Muscle of arm (tissue), 12 donors: Measurements from ENCODE around the gene TANC1. TPM values are rescaled to one million over a fixed set of nuclear protein-coding genes. Genes with fewer than 3 reads are reported as not detected.
"Not testable (repeated sequence)": the region's sequence is repeated elsewhere in the genome, so short reads cannot be mapped to it uniquely, and the experiment has no call there.

Experiments
- DNase-seq: peaks from one replicate; pipeline ENCODE4 v3.0.0-alpha.2; 2013
- polyA plus RNA-seq, 12 donors: library from polyadenylated mRNA; unstranded; fragments of 120-200 nt; gene quantifications; one replicate each; pipeline ENCODE4 v1.2.1, GENCODE V29; 2013; ENCODE audit not compliant: insufficient read length in 12 of 12

Gene TANC1
- polyA plus RNA-seq, 12 donors, result 17.3 to 35.8 (median 25.8) TPM; not detected in 1

DNA sequence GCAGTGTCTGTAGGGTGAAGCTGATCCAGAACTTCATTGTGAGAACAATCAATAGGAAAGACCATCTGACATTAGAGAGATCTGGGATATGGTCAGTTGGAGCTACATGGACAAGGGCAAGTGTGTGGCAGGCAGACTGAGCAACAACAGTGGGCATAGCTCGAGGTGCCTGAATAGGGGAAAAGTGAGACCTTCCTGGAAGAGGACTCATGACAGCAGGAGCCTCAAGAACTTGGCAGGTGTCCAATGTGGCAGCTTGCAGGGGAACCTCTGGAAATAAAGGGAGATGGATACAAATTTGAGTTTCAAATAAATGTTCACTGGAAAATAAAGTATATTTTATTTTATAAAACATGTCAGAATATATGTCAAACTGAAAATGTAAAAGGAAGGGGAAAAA, 117.9 kb downstream of the TANC1 start:
- no peak for DNase-seq

- DNase-seq, result no peak
These were observed 118.4 kb downstream of the TANC1 start for GRCh38 chr2:159086826-159087225.

DNA sequence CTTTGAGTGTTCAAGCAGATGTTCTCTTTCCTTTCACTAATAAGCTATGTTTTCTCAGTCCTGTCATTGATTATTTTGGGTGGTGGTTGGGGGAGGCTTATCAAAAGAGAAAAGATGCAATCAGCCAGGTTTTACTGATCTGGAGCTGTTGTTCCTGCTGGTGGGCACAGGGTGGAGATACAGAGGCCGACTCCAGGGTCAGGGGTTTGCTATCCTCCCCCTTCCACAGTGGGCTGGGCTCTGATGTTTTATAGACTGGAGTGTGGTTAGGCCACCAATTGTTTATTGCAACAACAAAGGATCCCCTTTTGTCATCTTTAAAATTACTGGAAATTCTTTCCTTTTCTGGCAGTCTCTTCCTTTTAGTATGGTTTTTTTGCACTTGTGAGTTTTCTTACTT, 120.5 kb downstream of the TANC1 start:
- no peak for DNase-seq

DNA sequence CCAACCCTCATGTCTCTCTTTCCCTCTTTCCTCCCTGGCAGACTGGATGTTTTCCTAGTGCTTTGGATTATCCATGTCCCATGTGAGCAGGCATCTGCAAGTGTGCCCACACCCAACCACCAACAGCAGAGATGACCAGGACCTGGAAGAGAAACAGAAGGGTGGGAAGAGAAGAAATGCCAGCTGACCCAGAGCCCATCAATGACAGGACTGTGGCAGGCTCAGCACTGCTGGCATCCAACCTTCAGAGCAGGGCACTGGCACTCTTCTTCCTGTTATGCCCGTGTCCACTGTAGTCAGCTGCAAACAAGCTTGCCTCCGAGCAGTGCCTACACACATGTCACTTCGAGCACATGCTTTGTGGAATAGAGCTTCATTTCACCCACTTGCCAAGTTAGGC, 121.1 kb downstream of the TANC1 start:
- DNase-seq, result no peak

GRCh38 chr2:159090514-159091201, 122.2 kb downstream of the TANC1 start:
- DNase-seq, result no peak

- no peak for DNase-seq
These were observed 122.9 kb downstream of the TANC1 start for GRCh38 chr2:159091381-159091780.

DNA sequence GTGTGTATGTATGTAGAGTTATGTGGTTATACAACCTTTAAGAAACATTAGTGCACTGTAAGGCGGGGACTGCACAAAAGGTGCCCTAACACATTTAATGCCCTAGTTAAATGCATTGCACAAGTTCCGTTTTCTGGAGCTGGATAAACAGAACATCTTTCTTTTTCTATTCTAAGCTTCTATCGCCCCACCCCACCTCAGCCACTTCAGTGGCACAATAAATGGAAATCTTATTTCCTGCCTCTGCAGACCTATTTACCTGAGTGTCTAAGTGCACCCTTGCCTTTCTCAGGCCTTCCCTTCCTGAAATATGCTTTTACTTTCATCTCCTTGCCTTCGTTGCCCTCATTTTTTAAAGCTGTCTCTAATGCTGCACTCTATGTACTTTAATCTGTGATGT, 123.5 kb downstream of the TANC1 start:
- no peak for DNase-seq

GRCh38 chr2:159093497-159093896, 125.1 kb downstream of the TANC1 start:
- DNase-seq, result no peak

- no peak for DNase-seq
These were observed 125.8 kb downstream of the TANC1 start for GRCh38 chr2:159094173-159094737.

GRCh38 chr2:159095813-159096212, 127.4 kb downstream of the TANC1 start:
- DNase-seq, result no peak

DNA sequence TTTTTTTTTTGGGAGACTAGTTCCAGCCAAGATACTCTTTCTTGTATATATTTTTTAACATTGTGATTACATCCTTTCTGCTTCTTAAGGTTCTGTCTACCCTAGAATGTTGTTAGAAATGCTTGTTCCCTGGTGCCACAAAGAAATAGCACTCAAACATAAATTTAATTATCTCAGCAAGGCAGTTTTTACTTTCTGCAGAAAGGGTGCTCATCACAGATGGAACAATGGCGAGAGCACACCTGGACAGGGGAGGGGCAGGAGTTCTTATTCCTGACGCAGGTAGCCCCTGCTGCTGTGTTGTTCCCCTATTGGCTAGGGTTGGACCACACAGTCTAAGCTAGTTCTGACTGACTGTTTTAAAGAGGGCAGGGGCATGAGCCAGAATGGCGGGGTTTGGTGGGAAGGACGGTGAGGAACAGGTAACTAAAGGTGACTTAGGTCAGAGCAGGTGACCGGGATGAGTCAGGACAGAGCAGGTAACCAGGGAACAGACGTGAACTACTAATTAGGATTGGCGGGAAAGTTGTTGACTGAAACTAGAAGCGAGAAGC, 127.9 kb downstream of the TANC1 start:
- not testable (repeated sequence) for DNase-seq

DNA sequence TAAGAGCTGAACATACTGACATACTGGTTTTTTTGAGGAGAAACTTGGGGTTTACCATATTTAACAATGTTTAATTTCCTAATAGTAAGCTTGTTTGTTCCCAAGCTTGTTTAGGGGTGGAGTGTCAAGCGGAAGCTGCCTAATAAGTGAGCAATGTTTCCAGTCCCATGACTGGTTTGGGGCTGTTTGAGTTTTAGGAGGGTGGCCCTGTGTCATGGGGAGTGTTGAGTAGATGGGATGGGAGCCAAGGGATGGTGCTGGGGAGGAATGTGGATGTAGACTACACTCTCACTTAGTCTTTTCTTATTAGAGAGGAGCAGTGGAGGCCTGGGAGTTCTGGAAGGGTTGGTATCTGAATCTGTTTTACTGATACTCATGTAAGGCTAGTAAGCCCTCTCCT, 128.5 kb downstream of the TANC1 start:
- no peak for DNase-seq

- DNase-seq, result no peak
These were observed 129.9 kb downstream of the TANC1 start for GRCh38 chr2:159098361-159098760.

- DNase-seq, result no peak
These were observed 130.5 kb downstream of the TANC1 start for GRCh38 chr2:159098921-159099411.

DNA sequence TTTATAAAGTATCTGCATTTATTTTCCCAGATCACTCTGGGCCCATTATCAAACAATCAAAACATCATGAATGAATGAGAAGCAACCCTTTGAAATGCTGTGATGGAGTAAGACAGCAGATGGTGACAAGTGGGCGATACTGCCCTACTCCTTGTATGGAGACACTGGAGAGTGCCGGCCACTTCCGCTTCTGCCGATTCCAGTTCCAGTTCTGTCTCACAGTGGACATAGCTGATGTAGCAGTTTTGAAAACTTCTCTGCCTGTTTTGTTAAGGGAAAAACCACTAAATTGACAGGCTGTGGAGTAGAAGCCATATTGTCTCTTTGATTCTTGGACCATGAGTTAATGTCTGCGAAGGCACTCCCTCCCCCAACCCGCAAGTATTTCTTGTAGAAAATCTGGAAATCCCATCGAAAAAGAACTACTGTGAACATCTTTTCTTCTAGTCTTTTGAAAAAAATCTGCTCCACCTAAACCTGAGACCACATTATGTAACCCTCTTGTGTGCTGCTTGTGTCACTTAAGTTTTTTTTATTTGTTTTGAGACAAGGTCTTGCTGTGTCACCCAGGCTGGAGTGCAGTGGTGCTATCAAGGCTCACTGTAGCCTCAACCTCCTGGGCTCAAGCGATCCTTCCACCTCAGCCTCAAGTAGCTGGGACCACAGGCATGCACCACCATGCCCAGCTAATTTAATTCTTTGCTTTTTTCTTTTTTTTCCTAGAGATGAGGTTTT, 133.5 kb downstream of the TANC1 start:
- no peak for DNase-seq

- DNase-seq, result no peak
These were observed 135.0 kb downstream of the TANC1 start for GRCh38 chr2:159103411-159103810.

- DNase-seq, result no peak
These were observed 137.7 kb downstream of the TANC1 start for GRCh38 chr2:159106109-159106508.

GRCh38 chr2:159108181-159108893, 139.9 kb downstream of the TANC1 start:
- no peak for DNase-seq

- DNase-seq, result no peak
These were observed 141.1 kb downstream of the TANC1 start for GRCh38 chr2:159109517-159109916.

- no peak for DNase-seq
These were observed 142.3 kb downstream of the TANC1 start for GRCh38 chr2:159110784-159111183.

DNA sequence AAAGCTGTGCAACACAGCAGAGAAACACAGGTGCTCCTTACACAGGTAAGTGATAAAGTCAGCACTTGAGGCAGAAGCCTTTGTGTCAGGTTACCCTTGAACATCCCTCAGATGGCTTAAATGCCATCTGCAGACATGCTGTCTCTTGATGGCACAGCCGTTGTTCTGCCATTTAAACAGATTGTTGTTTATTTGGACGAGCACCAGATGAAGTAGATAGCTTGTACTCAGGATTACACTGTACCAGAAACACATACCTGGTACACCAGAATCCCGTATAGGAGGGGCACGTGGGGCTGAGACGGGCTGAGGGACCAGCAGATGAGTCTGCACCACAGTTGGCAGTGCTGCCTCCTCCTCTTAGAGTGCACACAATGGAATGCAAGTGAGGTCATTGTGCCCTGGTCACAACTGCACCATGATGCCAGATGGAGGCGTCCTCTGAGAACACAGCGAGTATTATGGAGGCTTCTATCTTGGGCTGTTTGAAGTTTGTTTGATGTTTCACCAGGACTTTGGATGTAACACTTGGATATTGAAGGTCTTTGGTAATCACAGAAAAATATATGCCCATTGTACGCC, 143.0 kb downstream of the TANC1 start:
- no peak for DNase-seq

DNA sequence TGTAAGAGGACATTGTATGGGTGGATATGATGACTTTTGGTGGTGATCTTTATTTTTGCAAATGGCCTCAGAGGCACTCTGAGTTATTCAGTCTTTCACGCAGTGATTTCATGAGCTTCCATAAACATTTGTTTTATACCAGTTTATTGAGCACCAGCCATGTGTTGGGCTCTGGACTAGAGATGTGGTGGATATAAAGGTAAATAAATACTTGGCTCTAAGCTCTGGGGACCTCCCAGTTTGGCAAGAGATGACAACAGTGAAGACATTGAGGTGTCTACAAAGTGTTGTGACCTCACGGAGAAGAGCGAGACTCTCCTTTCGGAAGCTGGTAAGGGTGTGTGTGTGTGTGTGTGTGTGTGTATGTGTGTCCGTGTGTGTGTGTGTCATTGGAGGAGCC, 146.4 kb downstream of the TANC1 start:
- DNase-seq, result no peak
